ENCODE measurements around the gene ADGRD1. TPM values are rescaled to one million over a fixed set of nuclear protein-coding genes. Genes with fewer than 3 reads are reported as not detected.

ADGRD1 gene
- total and polyA plus RNA-seq, 2 of the 8 experiments (the other 6 are each of a cell fraction or from before 2014, with no cell fraction given), result 0.36 to 0.48 TPM

DNA sequence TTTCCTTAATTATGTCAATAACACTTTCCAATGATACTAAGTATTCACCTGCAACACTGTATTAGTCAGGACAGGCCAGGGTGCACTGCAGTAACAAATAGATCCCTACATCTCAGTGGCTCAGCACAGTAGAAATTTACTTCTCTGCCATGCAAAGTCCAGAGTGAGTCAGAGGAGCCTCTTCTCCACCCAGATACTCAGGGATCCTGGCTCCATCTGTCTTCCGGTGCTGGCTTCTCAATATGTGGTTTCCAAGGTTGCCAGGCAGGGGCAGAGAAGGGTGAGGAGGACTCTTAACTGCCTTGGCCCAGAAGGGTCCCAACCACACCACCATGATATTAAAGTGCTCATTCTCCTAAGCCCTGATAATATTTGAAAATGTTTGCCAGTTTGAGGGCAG, 47.8 kb downstream of the ADGRD1 start:
- Histone ChIP-seq H3K27me3 (replicated peaks in 1 of 4; ENCODE audit: control insufficient read depth in 3 of 4, extremely low read depth in 1 of 4, insufficient read depth in 3 of 4, low read length in 3 of 4) (no peaks in the 10 kb centered on the region), H3K9ac (replicated peaks in 1 of 4; ENCODE audit: extremely low read depth in 1 of 4, low read depth in 3 of 4, low read length in 3 of 4) (no peak overlapping the region), H3K14ac (ENCODE audit: insufficient read length) (no peak overlapping the region), H4K91ac (replicated peaks; ENCODE audit: insufficient read length, low read length) (no peak overlapping the region), H2BK20ac (ENCODE audit: low read length) (no peak overlapping the region), H2BK15ac (ENCODE audit: low read length) (no peak overlapping the region), H3K18ac (ENCODE audit: extremely low read depth, low read length) (no peak overlapping the region), H3K79me1 (ENCODE audit: low read depth, low read length) (no peaks in the 10 kb centered on the region), H3K4me3 (ENCODE audit: extremely low read depth in 1 of 4, insufficient read depth in 2 of 4, low read depth in 3 of 4, low read length in 4 of 4) (no peak overlapping the region), H4K20me1 (replicated peaks in 1 of 2; ENCODE audit: control insufficient read depth in 1 of 2, insufficient read depth in 2 of 2, low read length in 2 of 2) (no peaks in the 10 kb centered on the region), H2BK5ac (ENCODE audit: low read depth, low read length) (no peak overlapping the region), H2AFZ (ENCODE audit: low read length) (no peak overlapping the region), H2BK12ac (ENCODE audit: low read depth, low read length) (no peak overlapping the region), H3K23ac (ENCODE audit: insufficient read length) (no peak overlapping the region), H3K4me2 (ENCODE audit: insufficient read depth in 1 of 2, low read depth in 2 of 2, low read length in 2 of 2) (no peak overlapping the region), H3K27ac (ENCODE audit: low read depth, low read length) (no peak overlapping the region), H3K79me2 (ENCODE audit: control insufficient read depth in 1 of 2, insufficient read depth in 2 of 2, low read length in 2 of 2) (no peaks in the 10 kb centered on the region), H3K9me3 (ENCODE audit: insufficient read depth in 2 of 2, low read depth in 1 of 2, low read length in 1 of 2) (peaks cover 2 to 17% of the 10 kb centered on the region in 2 experiments; a peak in 3 of 4 replicates), H3K36me3 (ENCODE audit: control insufficient read depth in 2 of 4, insufficient read depth in 4 of 4, low read length in 3 of 4) (no peaks in the 10 kb centered on the region), H3K23me2 (ENCODE audit: low read depth, low read length) (no peaks in the 10 kb centered on the region), H3K4ac (replicated peaks; ENCODE audit: insufficient read length, low read depth, low read length) (no peak overlapping the region), H3K4me1 (replicated peaks in 1 of 4; ENCODE audit: control insufficient read depth in 3 of 4, insufficient read depth in 4 of 4, low read length in 3 of 4) (peaks cover 0 to 2% (median 0%) of the 10 kb centered on the region in 4 experiments; a peak in 1 of 7 replicates), H4K8ac (ENCODE audit: extremely low read depth, insufficient read depth, low read length) (no peak overlapping the region), H3K56ac (replicated peaks; ENCODE audit: insufficient read length, low read depth, low read length) (no peak overlapping the region), H4K5ac (ENCODE audit: insufficient read length, low read depth, low read length) (no peak overlapping the region), H2BK120ac (replicated peaks; ENCODE audit: low read depth, low read length) (no peak overlapping the region), H2AK5ac (ENCODE audit: low read depth, low read length) (no peak overlapping the region)
- no peak for TF ChIP-seq SRF (IDR thresholded peaks at IDR 0.05; ENCODE audit: low read depth, low read length)
- TF ChIP-seq MAFK (IDR thresholded peaks at IDR 0.05; ENCODE audit: low read depth, low read length), result no peak
- TF ChIP-seq ASH2L (IDR thresholded peaks at IDR 0.05; ENCODE audit: low read length), result no peak
- TF ChIP-seq SP4 (IDR thresholded peaks at IDR 0.05; ENCODE audit: low read length), result no peak
- no peak for TF ChIP-seq KDM1A (IDR thresholded peaks at IDR 0.05; ENCODE audit: borderline replicate concordance, low read length)
- TF ChIP-seq JUN (IDR thresholded peaks at IDR 0.05; ENCODE audit: low read depth, low read length), result no peak
- TF ChIP-seq POLR2A (IDR thresholded peaks at IDR 0.05; ENCODE audit: control extremely low read depth in 1 of 2, low read depth in 2 of 2, low read length in 2 of 2), result no peak
- TF ChIP-seq USF2 (IDR thresholded peaks at IDR 0.05; ENCODE audit: low read length), result no peak
- no peak for TF ChIP-seq TAF1 (IDR thresholded peaks at IDR 0.05; ENCODE audit: low read depth, low read length)
- no peak for TF ChIP-seq SIRT6 (IDR thresholded peaks at IDR 0.05; ENCODE audit: low read length)
- no peak for TF ChIP-seq NANOG (IDR thresholded peaks at IDR 0.05; ENCODE audit: insufficient read depth, low read depth, low read length, poor library complexity, severe bottlenecking)
- no peak for TF ChIP-seq RFX5 (IDR thresholded peaks at IDR 0.05; ENCODE audit: borderline replicate concordance, low read depth, low read length)
- TF ChIP-seq YY1 (IDR thresholded peaks at IDR 0.05; ENCODE audit: low read depth, low read length), result no peak
- TF ChIP-seq BCL11A (IDR thresholded peaks at IDR 0.05; ENCODE audit: low read depth in 2 of 2, low read length in 2 of 2), result no peak
- ChIA-PET CTCF (ENCODE audit: partially characterized antibody) (interaction anchor here (1.3 kb wide), 1 partner anchor 248 kb away, joined by 3 read pairs; no protein-coding TSS in a partner anchor), POLR2A (ENCODE audit: partially characterized antibody) (no interaction called here)
- 100% methylated on average over 1 of the region's 1 CpG; no CpG with 5 or more reads in 1 of the 2 experiments for WGBS, 2 experiments (ENCODE audit: extremely low coverage in 1 of 2, insufficient coverage in 1 of 2, insufficient read length in 1 of 2, insufficient replicate concordance in 2 of 2, low coverage in 1 of 2, low lambda C conversion rate in 2 of 2, missing lambda C conversion rate in 1 of 2)
- FAIRE-seq (no peak), DNase-seq (ENCODE audit: low read depth in 1 of 2, low spot score in 2 of 2) (no peak)

Measured in H1 (cell line).